HG02970 (cell line): ENCODE data around the gene SIVA1.

Source experiments
- ATAC-seq: cut with Tn5 transposase; IDR thresholded peaks from one replicate; pipeline ENCODE4 v1.9.1; 2021; ENCODE audit warnings: mild to moderate bottlenecking, moderate library complexity, moderate number of reproducible peaks; ENCODE audit not compliant: unreplicated experiment, low FRiP score

Gene SIVA1

DNA sequence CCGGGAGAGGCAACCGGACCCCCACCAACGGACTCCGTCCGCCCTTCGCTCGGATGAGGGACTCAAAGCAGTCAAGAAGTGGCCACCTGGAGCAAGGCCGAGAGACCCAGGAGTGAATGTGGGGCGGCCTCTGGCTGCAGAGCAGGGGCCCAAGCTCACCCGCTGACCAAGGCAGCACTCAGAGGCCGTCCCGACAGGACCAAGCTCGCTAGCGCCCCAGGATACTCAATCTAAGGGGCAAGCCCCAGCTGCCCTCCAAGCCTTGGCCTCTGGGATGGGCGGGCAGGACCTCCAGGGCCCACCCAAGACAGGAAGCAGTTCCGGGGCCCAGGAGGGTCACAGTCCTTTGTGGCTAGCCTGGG lies 41.7 kb downstream of the SIVA1 start:
- no peak for ATAC-seq

DNA sequence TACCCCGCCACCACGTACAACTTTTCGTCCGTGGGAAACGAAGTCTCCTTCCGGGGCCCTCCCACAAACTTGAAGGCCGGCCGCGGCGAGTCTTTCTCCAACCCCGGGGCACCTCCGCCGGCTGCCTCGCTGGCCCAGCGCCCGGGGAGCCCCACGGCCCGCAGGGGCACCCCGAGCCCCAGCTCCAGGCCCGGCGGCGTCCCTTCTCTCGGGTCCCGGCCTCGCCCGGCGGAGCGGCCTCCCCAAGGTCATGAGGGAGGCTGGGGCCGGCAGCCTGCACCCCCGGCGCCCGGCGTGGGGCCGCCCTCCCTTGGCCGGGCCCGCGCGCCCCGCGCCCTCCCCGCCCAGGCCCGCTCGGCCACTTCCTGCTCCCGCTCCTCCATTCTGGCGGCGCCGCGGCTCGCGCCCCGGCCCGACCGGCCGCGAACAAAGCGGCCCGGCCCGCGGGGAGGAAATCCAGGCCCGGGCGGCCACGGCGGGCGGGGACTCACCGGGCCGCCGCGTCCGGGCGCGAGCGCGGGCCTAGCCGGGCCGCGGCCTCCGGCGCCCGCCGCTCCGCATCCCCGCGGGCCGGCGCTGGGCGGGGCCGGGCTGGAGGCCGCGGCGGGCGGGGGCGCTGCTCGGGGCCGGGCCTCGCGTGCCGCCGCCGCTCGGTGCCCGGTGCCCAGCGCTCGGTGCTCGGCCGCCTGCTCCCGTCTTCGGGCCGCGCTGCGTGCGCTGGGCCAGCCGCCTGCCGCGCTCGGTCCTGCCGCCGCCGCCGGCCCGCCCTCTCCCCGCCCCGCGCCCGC lies 42.2 kb downstream of the SIVA1 start, which contains the start of gene AKT1:
TSS of gene AKT1 (minus strand) at position 756 of the 788 bp plus-strand sequence. CDS start 3,105 bp downstream, outside the sequence.
- ATAC-seq, result no peak

DNA sequence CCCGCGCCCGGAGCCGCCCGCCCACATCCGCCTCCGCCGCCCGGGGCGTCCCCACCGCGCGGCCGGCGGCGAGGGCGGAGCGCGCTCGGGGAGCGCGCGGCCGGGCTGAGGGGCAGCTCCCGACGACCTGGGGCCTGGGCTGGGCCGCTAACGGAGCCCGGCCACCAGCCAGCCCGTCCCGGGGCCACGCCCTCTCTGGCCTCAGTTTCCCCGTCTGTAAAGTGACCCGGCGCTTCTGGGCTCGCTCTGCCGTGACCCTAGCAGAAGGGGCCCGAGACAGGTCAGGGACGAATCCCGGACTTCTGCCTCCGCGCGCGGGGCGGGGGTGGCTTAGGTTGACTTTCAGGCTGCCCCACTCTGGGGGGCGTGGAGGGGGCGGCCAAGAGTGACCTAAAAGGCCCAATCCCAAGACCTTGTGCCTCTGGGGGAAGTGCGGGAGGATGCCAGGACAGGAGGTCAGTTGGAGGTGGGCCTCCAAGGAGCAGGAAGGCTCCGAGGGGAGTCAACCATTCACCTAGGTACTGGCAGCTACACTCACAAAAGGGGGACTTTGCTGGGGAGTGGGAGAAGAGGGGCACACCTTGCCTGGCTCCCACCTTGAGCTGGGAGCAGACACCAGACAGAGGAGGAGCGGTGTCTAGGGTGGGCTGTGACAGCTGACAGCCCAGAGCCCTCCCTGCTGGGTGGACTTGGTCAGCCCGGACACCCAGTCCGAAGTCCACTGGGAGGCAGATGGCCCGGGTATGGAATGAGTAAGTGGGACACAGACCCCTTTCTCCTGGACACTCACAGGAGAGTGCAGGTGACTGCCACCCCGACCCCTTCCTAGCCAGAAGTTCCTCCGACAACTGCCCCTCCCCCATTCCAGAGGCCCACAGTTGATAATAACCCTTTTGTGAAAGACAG lies 43.1 kb downstream of the SIVA1 start:
- ATAC-seq, result no peak

DNA sequence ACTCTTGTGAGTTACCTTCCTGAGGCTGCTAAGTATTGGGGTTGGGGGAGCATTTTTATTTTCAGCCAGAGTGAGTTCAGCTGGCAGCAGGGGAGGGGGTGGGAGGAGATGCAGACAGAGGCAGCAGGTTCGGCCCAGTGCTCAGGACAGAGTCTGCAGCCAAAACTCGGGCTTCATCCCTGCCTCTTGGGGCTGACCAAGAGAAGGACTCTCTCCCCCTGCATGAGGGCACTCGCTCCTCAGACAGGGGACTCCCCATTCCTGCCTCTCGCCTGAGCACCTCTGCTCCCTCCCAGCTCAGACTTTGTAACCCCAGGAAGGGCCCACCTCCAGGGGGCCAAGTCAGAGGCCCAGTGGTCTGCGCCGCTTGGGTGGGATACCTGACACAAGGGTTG lies 43.7 kb downstream of the SIVA1 start:
- no peak for ATAC-seq

DNA sequence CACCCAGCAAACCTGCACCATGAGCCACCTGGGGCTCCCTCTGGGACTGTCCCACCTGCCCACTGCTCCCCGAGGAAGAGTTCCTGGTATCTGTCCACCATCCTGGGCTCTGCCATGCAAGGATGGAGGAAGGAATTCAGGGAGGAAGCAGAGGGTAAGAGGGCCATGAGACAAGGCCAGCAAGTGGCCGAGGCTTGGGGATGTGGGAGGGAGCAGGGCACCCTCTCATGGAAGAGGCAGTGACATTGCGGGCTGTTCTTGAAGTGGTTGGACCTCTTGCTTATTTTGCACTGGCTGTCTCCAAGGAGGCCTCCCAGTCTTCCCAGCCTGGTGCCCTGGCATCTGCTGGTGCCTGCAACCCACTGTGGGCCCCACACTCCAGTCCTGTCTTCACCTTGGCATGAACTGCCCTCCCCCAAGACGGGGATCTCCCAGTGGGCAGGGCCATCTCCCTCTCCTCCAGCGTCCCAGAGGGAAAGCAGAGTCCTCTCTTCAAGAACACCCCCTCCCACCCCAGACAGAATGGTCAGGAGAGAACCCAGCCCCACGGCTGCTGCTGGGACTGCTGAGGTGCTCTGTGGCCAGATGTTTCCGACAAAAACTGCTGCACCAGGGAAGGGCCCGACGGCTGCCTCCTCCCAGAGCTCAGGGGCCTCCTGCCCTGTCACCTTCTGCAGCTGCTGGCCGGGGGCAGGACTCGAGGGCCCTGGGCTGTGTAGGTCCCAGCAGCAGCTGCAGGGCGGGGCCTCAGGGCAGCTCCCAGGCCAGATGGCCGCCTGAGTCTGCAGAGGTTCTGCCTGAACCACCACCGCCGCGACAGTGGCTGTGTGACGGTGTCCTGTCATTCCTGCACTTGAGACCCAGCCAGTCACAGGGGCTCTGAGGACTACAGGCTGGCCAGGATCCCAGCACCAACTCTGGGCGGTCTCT lies 44.4 kb downstream of the SIVA1 start:
- ATAC-seq, result no peak

DNA sequence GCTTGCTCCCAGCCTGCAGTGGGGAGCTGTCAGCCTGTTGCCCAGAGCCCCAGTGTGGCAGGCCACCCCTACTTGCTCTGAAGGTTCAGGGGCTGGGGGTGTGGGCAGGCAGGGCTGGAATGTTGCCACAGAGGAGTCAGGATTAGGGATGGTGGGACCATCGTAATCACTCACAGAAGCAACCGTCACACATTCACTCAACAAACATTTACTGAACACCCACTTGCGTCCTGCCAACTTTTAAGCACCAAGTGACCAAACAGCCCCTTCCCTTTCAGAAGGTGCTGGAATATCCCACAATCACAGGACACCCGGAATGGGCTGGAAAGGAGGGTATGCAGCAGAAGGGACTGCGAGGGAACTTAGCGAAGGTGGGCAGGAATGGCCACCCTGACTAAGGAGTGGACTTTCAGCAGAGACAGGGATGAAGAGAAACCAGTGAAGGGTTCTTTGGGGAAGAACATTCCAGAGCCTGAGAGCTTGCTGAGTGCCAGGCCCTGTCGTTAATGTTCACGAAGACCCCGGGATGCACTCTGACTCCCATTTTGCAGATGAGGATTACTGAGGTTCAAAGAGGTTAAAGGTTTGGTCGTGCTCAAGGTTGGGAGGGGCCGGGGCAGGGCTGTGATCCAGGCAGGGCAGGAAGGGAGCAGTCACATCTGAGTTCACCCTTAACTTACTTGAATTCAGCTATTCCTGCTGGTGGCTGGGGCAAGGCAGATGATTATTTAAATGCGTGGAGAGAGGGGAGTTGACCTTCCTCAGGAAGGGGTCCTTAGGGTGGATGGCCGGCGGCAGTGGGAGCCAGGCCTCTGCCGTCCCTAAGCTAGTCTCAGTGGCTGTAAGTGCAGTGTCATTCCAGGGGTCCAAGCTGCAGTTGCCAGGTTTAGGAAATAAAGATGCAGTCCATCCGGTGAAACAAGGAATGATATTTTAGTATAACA lies 45.6 kb downstream of the SIVA1 start:
- no peak for ATAC-seq

DNA sequence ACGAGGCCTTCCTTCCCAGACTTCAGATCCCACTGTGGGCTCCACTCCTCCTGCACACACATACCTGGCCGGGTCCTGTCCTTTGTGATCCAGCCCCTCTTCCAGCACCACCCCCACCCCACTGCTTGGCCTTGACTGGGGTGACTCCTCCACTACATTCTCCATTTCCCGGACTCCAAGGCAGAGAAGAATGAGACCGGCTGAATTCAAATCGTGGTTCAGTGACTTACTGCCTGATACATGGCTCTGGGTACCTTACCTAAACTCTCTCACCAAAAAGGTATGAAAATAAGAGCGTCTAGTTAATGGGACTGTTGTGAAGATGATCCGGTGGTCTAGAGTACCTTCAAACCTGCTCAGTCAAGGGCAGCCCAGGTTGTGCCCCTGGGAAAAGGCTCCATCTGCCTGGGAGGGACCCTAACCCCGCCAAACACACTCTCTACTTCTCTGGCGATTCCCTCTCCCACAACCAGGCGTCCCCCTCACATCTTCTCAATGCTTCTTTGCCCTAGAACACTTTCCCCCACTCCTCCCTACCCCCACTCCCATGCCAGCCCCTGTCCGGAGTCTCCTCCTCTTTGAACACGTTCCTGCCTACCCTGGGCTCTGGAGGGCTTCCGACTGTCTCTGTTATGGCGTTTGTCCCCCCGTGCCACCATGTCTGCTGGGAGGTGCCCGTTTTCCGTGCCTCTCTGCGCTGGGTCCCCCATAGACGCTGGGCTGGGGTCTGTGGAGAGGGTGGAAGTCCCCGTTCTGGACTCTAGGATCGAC lies 46.5 kb downstream of the SIVA1 start:
- ATAC-seq, result no peak

DNA sequence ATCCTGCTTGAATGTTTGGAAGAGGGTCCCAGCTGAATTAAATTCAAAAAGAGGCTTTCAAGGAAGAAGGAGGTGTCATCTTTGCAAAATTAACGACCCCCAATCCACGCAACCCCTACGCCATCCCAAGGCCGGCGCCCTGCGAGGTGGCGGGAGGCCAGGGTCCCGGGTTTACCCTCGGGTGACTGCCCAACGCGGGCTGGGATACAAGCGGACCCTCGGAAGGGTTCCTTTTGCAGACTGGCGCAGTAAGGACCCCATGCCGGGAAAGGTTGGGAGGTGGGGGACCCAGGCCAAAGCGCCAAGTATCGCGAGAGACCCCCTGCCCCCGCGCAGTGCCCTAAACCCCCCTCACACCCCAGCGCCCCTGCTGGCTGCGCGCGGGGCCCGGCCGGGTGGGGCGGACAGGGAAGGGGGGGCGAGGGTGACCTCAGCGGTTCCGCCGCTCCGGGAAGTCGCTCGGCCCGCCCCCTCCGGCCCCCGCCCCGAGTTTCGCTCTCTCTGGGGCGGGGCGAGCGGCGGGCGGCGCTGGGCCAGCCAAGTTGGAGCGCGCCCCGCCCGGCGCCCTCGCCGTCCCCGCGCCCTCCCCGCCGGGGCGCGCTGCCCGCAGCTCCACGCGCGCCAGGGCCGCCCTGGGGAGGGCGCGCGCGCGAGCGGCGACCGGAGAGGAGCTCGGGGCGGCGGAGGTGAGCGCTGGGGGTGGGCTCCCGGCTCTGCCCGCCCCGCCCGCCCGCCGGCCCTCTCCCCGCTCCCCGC lies 47.2 kb downstream of the SIVA1 start:
- peak; percentile 45 for ATAC-seq

DNA sequence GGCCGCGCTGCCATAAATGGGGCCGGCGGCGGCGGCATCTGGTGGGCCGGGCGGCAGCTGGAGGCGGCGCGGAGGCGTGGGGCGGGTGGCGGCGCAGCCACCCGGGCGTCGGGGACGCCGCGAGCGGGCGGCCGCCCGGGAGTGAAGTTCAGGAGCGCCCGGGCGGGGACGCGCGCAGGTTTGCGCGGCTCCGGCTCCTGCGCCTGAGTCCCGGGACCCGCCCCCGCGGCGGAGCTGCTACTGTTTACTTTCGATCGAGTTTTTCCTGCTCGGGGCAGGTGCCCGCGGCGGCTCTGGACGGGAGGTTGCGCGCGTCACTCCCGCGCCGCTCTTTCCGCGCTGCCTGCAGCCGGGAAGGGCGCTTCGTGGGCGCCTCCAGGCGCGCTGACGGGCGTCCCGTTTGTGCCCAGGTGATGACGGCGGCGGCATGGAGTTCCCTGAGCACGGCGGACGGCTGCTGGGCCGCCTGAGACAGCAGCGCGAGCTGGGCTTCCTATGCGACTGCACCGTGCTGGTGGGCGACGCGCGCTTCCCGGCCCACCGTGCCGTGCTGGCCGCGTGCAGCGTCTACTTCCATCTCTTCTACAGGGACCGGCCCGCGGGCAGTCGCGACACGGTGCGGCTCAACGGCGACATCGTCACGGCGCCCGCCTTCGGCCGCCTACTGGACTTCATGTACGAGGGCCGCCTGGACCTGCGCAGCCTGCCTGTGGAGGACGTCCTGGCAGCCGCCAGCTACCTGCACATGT lies 48.0 kb downstream of the SIVA1 start, which contains the start of gene ZBTB42:
TSS of gene ZBTB42 (plus strand) at position 331 of the 749 bp plus-strand sequence. CDS start at position 428, 97 bp downstream.
- peak; percentile 36 for ATAC-seq

DNA sequence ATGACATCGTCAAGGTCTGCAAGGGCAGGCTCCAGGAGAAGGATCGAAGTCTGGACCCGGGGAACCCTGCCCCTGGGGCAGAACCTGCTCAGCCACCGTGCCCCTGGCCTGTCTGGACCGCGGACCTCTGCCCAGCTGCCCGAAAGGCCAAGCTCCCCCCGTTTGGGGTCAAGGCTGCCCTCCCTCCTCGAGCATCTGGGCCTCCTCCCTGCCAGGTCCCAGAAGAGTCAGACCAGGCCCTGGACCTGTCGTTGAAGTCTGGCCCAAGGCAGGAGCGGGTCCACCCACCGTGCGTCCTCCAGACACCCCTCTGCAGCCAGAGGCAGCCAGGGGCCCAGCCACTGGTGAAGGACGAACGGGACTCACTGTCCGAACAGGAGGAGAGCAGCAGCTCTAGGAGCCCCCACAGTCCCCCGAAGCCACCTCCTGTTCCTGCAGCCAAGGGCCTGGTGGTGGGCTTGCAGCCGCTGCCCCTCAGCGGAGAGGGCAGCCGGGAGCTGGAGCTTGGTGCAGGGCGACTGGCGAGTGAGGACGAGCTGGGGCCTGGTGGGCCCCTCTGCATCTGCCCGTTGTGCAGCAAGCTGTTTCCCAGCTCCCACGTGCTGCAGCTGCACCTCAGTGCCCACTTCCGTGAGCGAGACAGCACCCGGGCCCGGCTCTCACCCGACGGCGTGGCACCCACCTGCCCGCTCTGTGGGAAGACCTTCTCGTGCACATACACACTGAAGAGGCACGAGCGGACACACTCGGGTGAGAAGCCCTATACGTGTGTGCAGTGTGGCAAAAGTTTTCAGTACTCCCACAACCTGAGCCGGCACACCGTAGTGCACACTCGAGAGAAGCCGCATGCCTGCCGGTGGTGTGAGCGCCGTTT lies 48.8 kb downstream of the SIVA1 start:
- no peak for ATAC-seq

DNA sequence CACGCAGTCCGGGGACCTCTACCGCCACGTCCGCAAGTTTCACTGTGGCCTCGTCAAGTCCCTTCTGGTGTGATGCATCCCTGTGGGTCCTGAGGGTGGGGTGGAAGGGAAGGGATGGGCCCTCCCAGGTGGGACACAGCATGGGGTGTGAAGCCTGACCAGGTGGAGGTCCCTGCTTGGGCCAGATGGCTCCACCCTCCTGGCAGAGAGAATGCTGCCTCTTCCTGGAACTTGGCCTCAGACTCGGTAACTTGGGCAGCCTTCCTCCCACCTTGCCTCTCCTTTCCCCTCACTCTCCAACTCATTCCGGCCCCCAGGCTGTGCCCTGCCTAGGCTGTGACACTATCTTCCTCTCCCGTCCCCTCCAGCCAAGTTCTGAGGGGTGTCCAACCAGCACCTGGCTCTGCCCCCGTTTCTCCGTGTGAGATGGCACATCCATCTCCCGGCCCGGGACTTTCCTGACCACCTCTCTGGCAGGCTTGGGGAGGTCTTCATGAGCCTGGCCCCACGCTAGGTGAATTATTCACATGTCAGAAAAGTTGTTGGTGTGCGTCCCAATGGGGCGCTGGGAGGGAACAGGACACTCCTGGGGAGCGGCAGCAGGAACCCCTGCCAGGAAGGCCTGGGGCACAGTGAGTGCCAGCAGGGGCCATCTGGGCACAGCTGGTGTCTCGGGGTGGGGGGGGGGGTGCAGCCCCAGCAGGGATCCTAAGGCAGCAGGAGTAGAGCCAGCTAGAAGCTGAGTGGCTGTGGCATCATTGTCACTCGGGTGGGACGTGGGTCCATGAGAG lies 49.6 kb downstream of the SIVA1 start:
- ATAC-seq, result no peak

DNA sequence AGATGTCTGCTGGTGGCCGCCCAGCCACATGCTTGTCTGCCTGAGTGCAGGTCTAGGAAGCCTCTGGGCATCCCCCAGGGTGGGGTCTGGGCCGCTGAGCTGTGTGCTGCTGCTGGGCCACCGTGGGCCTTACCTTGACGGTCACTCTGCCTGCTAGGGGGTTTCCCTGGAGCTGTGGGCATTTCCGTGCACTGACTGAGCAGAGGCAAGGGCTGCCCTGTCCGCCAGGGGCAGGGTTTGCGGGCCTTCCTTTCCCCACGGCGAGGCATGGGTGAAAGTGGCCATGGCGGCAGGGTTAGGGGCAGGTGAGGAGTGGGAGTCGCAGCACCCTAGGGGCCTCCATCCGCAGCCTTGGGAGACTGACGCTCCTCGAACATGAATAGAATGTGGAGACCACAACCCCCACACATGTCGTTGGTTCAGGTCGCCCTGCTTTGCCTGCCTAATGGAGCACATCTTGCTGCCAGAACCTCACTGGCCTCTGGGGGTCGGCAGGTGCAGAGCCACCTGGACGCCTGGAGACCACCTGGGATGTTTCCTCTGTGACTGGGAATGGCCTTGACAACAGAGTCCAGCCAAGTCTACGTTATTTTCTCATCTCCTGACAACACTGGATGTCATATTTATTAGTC lies 50.4 kb downstream of the SIVA1 start:
- no peak for ATAC-seq

DNA sequence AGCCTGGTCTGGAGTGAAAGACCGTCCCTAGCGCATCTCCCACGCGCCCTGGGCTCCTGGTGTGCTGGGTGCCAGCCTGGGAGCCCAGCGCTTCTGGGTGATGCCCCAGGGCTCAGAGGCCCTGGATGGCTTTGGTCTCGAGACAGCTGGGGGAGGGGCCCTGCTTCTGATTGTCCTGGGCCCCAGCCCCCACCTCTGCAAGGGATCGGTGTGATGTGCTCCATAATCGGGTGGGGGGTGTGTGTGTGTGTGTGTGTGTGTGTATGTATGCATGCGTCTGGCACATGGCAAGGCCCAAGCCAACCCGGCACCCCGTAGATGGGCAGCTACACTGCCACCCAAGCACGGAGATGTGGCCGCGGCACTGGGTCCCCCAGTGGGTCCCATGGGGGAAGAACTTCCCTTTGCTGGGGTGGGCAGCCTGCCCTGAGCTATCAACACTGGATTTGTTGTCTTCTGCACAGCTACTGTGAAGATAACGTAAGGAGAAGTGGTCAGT lies 51.0 kb downstream of the SIVA1 start:
- no peak for ATAC-seq

DNA sequence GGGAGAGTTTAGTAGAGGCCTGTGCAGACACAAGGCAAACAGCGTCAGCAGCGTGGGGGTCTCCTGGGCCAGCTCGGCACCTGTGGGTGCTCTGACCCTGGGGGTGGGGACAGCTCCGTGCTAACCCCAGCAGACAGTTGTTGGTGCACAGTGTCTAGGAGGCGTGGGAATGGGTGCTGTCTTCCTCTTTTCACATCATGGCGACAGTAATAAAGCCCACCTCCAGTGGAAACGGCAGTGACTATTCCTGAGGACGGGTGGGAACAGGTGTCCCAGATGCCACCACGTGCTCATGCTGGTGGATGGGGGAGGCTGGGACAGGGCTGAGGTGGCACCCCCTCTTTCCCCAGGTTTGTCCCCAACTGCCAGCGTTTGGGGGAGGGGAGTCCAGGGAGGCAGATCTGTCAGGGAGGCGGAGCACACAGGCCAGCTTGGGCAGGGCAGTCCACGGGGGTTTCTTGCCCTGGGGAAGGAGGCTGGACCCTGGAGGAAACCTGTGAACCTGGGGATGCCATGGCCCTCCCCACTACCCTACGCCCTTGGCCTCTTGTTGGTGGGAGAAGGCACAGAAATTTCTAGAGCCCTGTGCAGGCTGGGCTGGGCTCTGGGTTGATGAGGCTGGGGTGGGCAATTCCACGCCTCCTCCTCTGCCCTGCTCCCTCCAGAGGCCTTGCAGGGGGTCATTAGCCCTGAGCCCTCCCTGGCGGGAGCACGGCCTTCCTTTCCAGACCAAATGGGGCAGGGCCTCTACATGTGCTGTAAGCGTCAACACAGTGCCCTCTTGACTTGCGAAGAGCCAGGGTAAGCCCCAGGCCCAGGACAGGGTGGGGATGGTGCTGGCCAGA lies 51.8 kb downstream of the SIVA1 start:
- ATAC-seq, result no peak
